HG03565 (cell line): ENCODE measurements around the gene CYP1A1.
"Not testable (repeated sequence)": the region's sequence is repeated elsewhere in the genome, so short reads cannot be mapped to it uniquely, and the experiment has no call there.

ENCODE experiments used
- ATAC-seq: cut with Tn5 transposase; IDR thresholded peaks from one replicate; pipeline ENCODE4 v1.9.1; 2021; ENCODE audit warnings: mild to moderate bottlenecking, moderate library complexity; ENCODE audit not compliant: unreplicated experiment

The CYP1A1 gene

GRCh38 chr15:74738239-74738638, 12.9 kb upstream of the CYP1A1 start:
- not testable (repeated sequence) for ATAC-seq

GRCh38 chr15:74735305-74735704, 10.0 kb upstream of the CYP1A1 start:
- no peak for ATAC-seq

- no peak for ATAC-seq
These were observed 7.9 kb upstream of the CYP1A1 start for GRCh38 chr15:74733269-74733668.

DNA sequence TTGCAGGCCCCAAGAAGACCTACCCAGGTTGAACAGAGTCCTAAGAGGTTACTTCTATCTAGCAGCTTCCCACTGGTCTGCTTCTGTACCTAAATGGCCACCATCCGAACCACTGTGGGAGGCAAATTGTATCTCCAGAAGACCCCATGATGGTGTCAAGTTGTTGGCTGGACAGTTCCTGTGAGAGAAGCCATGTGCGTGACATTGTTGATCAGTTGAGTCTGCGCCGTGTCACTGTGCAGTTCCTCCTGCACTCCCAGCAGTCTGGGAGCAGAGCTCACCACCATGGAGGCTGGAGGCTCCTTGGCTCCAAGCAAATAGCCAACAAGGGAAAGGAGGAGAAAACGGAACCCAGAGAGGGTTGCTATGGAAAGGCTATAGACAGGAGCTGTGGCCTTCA, 7.5 kb upstream of the CYP1A1 start:
- no peak for ATAC-seq

DNA sequence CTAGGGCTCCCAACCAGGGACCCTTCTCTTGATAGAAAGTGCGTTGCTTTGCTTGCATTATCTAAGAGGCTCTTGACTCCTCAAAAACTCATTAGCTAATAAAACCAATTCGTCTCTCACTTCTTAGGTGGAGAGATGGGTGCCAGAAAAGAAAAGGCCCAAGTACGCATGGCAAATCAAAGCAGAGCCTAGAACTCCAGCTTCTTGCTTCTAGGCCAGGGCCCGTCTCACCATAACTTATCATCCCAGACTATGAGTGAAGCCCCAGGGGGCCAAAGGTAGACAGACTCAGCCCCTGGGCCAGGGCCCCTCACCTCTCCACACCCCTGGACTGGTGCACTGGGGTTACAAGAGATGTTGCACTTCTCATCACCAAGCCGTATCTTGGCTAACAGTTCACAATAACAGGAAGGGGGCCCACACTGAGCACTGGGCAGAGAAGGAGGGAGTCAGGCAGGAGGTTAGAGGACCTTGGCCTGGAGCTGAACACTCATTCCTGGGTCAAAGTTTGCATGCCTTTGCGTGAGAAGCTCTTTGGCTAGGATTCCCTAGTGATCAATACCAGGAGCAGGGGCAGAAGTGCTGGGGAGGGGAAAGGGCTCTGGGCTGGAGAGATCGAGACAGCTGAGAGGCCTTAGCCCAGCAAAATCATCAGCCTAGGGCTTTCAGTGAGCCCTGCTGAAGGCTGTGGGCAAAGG, 5.4 kb upstream of the CYP1A1 start:
- no peak for ATAC-seq

DNA sequence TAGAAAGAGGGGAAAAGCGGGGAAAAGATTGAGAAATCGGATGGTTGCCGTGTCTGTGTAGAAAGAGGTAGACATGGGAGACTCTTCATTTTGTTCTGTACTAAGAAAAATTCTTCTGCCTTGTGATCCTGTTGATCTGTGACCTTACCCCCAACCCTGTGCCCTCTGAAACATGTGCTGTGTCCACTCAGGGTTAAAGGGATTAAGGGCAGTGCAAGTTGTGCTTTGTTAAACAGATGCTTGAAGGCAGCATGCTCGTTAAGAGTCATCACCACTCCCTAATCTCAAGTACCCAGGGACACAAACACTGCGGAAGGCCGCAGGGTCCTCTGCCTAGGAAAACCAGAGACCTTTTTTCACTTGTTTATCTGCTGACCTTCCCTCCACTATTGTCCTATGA, 4.0 kb upstream of the CYP1A1 start:
- ATAC-seq, result not testable (repeated sequence)

GRCh38 chr15:74728699-74729098, 3.4 kb upstream of the CYP1A1 start:
- not testable (repeated sequence) for ATAC-seq

GRCh38 chr15:74727727-74728126, 2.4 kb upstream of the CYP1A1 start:
- no peak for ATAC-seq

DNA sequence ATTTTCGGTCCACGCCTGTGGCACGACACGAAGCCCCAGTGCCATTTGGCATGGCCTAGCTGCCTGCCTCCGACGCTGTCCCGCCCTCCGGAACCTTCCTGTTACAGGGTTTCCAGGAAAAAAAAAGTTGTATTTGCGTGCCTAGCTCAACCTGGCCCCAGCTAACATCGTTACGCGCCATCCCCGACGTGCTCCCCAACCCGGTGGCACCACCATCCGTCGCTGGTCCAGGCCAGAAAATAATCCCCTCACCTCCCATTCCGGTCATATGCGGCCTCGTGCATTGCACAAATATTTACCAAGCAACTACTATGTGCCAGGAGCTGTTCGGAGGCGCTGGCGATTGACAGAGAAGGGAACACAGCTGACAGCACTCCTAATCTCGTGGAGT, 1.4 kb upstream of the CYP1A1 start:
- ATAC-seq, result no peak

- no peak for ATAC-seq
These were observed 781 bp upstream of the CYP1A1 start for GRCh38 chr15:74725845-74726773.

DNA sequence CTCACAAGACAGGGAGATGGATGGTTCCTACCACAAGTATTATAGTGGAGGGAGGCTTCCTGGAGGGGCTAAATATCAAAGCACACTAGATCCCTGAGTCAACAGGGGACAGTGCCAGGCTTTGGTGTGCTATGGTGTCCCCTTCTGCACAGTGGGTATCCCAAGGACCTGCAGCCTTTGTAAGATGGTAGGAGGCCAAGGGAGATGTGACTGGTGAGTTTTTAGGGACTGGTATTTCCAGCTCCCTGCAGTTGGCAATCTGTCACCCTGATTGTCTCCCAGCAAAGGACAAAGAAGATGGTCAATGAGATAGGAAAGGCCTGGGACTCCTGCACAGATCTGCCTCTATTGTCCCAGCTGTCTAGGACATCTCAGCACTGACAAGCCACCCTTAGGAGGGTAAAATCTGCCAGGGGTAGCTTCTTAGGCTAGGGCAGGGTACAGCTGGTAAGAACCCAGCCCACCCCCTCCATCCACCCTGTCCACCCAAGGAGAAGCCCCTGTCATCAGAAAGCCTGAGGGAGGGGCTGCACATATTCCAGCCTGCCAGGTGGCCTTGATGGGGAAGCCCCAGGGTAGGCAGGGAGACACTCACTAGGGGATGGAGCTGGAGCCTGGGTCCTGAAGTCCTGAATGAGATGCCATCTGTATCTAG, 631 bp downstream of the CYP1A1 start:
- ATAC-seq, result no peak

DNA sequence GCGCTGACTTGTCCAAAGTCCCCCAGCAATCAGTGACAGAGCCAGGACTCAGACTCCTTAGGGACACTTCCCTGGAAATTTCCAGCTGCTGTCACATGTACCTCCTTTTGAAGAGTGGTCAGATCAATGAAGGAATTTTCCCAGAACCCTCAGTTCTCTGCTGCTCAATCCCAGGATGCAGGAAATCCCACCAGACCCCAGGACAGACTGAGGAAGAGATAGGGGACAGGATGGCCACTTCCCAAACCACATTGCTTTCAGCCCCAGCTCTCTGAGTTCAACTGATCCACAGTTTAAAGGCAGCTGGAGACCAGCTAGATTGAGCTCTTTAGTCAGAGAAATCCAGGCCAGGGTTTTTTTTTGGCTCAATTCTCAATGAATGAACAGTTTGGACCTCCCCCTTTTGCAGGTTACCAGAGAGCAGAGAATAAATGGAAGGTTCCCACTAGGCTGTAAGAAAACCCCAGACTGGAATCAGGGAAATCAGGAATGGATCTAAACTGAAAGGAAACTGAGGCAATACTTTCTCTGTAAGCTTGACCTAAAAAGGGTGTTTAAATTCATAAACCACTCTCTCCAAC, 1.5 kb downstream of the CYP1A1 start:
- no peak for ATAC-seq

GRCh38 chr15:74723187-74723586, 2.1 kb downstream of the CYP1A1 start:
- no peak for ATAC-seq

- ATAC-seq, result no peak
These were observed 2.7 kb downstream of the CYP1A1 start for GRCh38 chr15:74722591-74722990.

DNA sequence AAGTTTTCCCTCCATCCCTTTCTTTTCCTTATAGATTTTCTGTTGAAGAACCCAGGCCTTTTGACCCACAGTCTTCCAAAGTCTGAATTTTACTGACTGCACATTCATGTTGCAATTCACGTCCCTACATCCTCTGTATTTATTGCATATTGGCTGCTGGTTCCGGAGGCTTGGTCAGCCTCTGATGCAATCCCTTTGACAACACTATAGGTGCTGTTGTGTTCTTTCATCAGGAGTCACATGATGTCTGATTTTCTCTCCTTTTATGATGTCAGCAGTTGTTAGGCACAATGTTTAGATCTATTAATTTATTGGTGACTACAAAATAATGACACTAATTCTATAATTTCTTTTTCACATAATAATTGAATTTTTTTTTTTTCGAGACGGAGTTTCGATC, 8.7 kb downstream of the CYP1A1 start:
- ATAC-seq, result no peak

DNA sequence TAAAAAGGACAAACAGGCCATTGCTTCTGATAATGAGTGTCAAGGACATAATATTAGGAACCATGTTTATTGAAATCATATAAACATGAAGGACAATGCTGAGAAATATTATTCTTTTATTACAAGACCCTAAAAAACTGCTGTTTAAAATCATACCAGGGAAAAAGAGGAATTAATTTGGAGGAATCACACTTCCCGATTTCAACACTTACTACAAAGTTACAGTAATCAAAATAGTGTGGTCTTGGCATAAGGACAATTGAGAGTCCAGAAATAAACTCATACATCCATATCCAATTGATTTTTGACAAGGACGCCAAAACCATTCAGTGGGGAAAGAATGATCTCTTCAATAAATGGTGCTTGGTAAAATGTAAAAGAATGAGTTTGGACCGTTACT, 13.0 kb downstream of the CYP1A1 start:
- ATAC-seq, result no peak

DNA sequence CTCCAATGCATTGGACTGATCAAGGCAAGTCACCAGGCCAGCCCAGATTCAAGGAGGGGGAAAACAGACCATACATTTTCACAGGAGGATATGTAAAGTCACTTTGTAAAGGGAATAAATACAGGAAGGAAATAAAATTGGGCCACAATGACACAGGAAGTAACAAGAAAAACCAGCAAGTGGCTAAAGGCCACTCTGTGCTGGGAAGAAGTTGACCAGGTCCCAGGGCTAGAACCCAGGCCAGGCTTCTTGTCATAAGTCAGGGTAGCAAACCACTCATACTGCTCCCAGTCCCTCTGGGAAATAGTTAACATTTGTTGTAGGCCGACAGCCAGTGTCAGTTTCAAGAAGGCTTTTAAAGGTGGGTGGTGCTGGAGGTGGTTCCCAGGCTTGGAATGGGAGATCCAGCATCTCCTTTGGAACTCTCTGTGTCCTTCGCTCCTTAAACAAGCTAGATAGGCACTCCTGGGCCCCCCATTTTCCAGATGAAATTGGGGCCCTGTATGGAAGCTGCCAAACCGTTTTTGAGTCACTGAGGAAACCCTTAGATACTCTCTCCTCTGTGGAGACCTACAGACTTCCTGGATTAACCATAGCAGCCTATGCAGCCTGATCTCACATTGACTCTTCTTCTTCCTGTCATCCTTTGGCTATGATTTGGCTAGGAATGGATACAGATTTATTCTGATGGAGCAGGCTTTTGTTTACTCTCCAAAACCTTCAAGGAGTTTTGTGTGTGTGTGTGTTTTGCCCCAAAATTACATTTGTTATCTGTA, 14.8 kb downstream of the CYP1A1 start:
- no peak for ATAC-seq

DNA sequence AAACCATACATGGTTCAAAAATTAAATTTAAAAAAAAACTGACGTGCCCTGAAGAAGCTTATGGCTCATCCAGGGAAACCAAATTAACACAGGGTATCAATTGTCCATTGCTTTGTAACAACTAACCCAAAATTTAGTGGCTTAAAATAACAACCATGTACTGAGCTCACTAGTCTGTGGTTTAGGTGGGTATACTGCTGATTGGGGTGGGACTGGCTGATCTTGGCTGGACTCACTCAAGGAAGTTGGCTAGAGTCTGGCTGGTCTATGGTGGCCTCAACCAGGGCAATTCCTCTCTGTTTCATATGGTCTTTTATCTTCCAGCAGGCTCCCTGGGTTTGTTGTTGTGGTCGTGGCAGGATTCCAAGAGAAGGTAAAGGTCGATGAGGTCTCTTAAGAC, 15.4 kb downstream of the CYP1A1 start:
- ATAC-seq, result no peak

DNA sequence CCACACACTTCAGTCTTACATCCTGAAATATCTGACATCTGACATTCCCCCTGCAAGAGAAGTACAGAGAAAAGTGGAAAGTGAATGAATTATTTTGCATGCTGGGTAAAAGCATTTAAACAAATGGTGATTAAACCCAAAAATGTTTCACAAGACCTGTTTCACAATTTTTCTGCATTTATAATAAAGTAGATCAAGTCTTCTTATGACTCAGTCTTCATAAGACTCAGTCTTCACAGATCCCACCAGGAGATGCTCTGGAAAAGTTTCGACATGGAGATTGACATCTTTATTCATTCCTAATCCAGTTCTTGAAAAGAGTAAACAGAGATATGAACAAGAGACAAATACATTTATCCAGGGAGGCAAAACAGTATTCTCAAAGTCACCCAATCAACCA, 16.3 kb downstream of the CYP1A1 start:
- ATAC-seq, result no peak

GRCh38 chr15:74696808-74697207, 28.5 kb downstream of the CYP1A1 start:
- ATAC-seq, result no peak

GRCh38 chr15:74696398-74696729, 29.0 kb downstream of the CYP1A1 start:
- no peak for ATAC-seq
